IPS-20b (cell line): Measurements from ENCODE around the gene C6orf47.

Experiments
- H3K27ac ChIP-seq: one replicate; pipeline ENCODE4 v1.5.1; 2013; ENCODE audit warnings: low read length
- H3K27me3 ChIP-seq: 2 replicates; pipeline ENCODE4 v1.6.1; 2013; ENCODE audit warnings: mild to moderate bottlenecking, low read length, inconsistent platforms; ENCODE audit not compliant: insufficient read depth
- H3K36me3 ChIP-seq: 2 replicates; pipeline ENCODE4 v1.6.1; 2013; ENCODE audit warnings: low read depth, mild to moderate bottlenecking, inconsistent platforms, low read length, moderate library complexity; ENCODE audit not compliant: insufficient read depth
- H3K4me1 ChIP-seq: 2 replicates; pipeline ENCODE4 v1.6.1; 2013; ENCODE audit warnings: mild to moderate bottlenecking, control low read depth, inconsistent platforms, low read length, moderate library complexity; ENCODE audit not compliant: insufficient read depth
- H3K4me3 ChIP-seq: 2 replicates; pipeline ENCODE4 v1.5.1; 2013; ENCODE audit warnings: mild to moderate bottlenecking, low read length, inconsistent platforms
- H3K9ac ChIP-seq: 2 replicates; pipeline ENCODE4 v1.6.1; 2013; ENCODE audit warnings: low read depth, mild to moderate bottlenecking, inconsistent platforms, low read length, moderate library complexity
- H3K9me3 ChIP-seq: 2 replicates; pipeline ENCODE4 v1.6.1; 2013; ENCODE audit warnings: mild to moderate bottlenecking, low read depth, low read length, inconsistent platforms; ENCODE audit not compliant: insufficient read depth

Gene C6orf47

GRCh38 chr6:31654574-31655348, 5.8 kb downstream of the C6orf47 start:
- peaks cover 8% of the 10 kb centered on the region for H3K4me1 ChIP-seq
- H3K27ac ChIP-seq = no peak overlapping the region
- H3K9ac ChIP-seq = no peak overlapping the region
- H3K4me3 ChIP-seq = no peak overlapping the region
- no peaks in the 10 kb centered on the region for H3K27me3 ChIP-seq
- no peaks in the 10 kb centered on the region for H3K9me3 ChIP-seq
- peaks cover 27% of the 10 kb centered on the region for H3K36me3 ChIP-seq

DNA sequence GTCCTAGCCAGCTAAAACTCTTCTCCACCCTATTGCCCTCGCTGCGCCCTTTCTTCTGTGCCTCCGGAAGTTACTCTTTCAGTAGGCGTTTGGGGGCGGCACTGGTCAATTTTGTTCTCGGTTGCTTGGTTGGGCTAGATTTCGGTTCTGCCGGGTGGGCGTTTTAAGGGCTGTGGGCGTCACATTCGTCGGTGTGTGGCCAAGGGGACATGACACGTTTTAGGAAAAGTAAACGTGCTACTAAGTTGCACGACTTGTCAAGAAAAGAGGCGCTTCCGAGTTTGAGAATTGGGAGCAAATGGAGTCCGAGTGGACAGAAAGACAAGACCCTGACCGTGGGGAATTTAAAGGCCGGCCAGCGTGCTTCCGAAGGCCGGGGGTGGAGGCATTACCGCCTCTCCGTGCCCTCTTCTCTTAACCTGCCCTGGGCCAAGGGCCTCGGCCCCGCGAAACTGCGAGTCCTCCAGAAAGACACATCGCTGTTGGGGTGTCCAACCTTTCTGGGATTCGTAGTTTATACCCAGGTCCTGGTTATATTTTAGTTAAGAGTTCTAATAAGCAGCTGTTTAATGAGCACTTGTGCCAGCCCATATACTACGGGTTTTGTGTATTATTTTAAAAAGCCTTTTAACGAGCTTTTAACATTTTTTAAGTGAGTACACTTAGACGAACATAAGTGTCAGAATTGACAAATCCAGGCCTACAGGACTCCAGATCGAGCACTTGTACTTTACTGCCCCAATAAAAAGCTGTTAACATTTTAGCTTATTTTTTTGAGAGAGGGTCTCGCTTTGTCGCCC, 7.5 kb downstream of the C6orf47 start:
- Histone ChIP-seq H3K4me1 (peaks cover 5% of the 10 kb centered on the region; the same call in 1 of the 2 replicates), H3K36me3 (peaks cover 39% of the 10 kb centered on the region), H3K27ac (peak overlapping the region; percentile 81), H3K9ac (peak overlapping the region; percentile 83), H3K4me3 (peak overlapping the region; percentile 98), H3K9me3 (no peaks in the 10 kb centered on the region), H3K27me3 (no peaks in the 10 kb centered on the region)

DNA sequence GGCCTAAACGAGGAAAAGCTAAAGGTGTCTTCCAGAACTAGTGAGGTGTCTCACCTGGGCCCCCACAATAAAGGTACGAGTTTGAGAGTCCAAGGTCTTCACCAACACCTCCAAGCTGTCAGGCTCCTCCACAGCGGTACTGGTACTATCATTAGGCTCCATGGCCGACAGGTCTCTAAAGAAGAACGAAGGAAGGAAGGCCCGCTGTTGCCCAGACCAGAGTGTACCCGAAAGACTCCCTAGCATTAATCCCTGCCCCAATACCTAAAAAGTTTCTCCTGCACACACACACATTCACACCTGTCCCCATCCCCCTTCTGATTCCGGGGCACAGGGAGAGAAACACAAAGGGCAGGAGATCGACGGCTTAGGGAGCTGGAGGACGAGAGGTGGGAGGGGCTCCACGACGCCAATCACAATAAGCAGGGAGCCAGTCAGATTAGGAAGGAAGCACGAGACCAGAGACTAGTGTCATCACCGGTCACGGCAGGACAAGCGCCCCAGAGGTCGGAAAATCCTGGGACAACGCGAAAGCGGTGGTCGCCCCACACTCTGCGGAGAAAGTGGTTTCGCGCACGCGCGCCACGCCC, 8.9 kb downstream of the C6orf47 start:
- Histone ChIP-seq H3K9me3 (no peaks in the 10 kb centered on the region), H3K27me3 (no peaks in the 10 kb centered on the region), H3K4me3 (peak overlapping the region; percentile 98), H3K4me1 (peaks cover 5% of the 10 kb centered on the region; the same call in 1 of the 2 replicates), H3K36me3 (peaks cover 48% of the 10 kb centered on the region), H3K9ac (peak overlapping the region; percentile 83; the same call in 1 of the 2 replicates), H3K27ac (no peak overlapping the region)

DNA sequence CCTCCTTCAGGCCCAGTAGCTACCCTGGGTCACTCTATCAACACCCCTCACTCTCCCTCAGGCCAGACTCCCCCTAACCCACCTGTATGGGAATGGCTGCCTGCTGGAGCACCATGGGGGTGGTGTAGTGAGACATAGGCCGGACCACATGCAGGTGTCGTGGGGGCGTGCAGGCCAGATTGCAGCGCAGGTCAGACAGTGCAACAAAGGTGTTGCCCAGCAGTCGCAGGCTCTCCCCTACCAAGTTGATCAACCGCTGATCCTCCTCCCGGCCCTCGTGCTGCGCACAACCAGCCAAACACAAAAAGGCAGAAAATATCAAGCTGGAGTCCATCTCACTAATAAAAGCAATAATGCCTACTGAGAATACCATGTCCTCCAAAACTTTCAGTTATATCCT, 15.3 kb downstream of the C6orf47 start:
- Histone ChIP-seq H3K9ac (no peak overlapping the region), H3K36me3 (peaks cover 95% of the 10 kb centered on the region), H3K27me3 (no peaks in the 10 kb centered on the region)

DNA sequence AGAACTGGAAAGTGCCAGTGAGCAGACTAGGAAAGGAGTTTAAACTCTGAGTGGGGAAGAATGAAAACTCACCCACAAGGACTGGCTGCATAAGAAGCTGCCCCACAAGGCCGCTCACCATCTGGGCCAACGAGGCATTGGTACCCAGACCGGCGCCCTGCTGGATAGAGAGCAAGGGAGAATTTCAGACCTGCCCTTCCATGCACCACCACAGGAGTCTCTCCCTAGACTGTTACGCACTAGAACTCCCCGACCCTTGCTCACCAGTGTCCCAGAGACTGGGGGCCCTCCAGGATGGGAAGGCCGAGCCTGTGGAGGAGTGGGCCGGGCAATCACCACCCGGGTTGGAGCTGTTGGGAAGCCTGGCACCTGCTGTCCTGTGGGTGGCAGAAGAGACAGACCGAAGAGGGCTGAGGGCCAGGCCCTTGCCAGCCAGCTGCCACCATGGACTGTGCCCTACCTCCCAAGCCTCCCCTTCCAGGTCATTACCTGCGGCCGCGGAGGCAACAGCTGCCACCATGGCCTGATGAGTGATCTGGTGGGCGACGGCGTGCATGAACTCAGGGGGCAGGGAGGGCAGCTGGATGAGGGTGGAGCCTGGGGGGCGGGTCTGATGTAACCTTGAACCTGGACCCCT, 16.6 kb downstream of the C6orf47 start:
- H3K4me1 ChIP-seq = no peaks in the 10 kb centered on the region
- H3K27me3 ChIP-seq = no peaks in the 10 kb centered on the region
- peaks cover 95% of the 10 kb centered on the region for H3K36me3 ChIP-seq
- H3K27ac ChIP-seq = no peak overlapping the region
- no peak overlapping the region for H3K9ac ChIP-seq
- no peaks in the 10 kb centered on the region for H3K9me3 ChIP-seq
- H3K4me3 ChIP-seq = no peak overlapping the region

More for the DNA sequence above, 15.3 kb downstream of the C6orf47 start:
- H3K4me1 ChIP-seq = no peaks in the 10 kb centered on the region
- H3K9me3 ChIP-seq = no peaks in the 10 kb centered on the region
- H3K27ac ChIP-seq = no peak overlapping the region
- no peak overlapping the region for H3K4me3 ChIP-seq

GRCh38 chr6:31642798-31643570, 17.6 kb downstream of the C6orf47 start:
- Histone ChIP-seq H3K4me3 (no peak overlapping the region), H3K9ac (no peak overlapping the region), H3K9me3 (no peaks in the 10 kb centered on the region), H3K27ac (no peak overlapping the region), H3K4me1 (no peaks in the 10 kb centered on the region), H3K36me3 (peaks cover 94% of the 10 kb centered on the region), H3K27me3 (no peaks in the 10 kb centered on the region)

- H3K27ac ChIP-seq = no peak overlapping the region
- peaks cover 95% of the 10 kb centered on the region for H3K36me3 ChIP-seq
- H3K9me3 ChIP-seq = no peaks in the 10 kb centered on the region
- H3K4me1 ChIP-seq = no peaks in the 10 kb centered on the region
- H3K27me3 ChIP-seq = no peaks in the 10 kb centered on the region
- no peak overlapping the region for H3K4me3 ChIP-seq
- H3K9ac ChIP-seq = no peak overlapping the region
These were observed 19.2 kb downstream of the C6orf47 start for GRCh38 chr6:31641370-31641769.

DNA sequence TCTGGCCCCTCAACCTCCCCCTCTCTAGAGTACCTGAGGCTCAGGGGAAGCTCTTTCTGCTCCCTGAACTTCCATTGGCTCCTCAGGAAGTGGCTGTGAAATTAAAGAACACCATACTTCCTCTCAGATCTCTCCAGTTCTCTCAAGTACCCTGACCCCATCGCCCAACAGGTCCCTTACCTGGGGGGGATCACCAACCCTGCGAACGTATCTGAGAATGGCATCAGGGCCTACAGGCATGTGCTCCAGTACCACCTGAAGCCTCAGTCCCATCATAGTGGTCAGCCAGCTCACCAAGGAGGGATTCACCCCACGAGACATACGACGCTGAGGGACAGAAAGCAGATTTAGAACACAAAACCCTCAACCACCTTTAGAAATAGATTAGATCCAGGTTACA, 20.0 kb downstream of the C6orf47 start:
- Histone ChIP-seq H3K36me3 (peaks cover 95% of the 10 kb centered on the region), H3K9me3 (no peaks in the 10 kb centered on the region), H3K4me1 (no peaks in the 10 kb centered on the region), H3K27ac (no peak overlapping the region), H3K27me3 (no peaks in the 10 kb centered on the region), H3K9ac (no peak overlapping the region), H3K4me3 (no peak overlapping the region)

GRCh38 chr6:31639449-31639861, 21.1 kb downstream of the C6orf47 start:
- Histone ChIP-seq H3K27ac (no peak overlapping the region), H3K9me3 (no peaks in the 10 kb centered on the region), H3K4me1 (no peaks in the 10 kb centered on the region), H3K27me3 (no peaks in the 10 kb centered on the region), H3K9ac (no peak overlapping the region), H3K36me3 (peaks cover 95% of the 10 kb centered on the region), H3K4me3 (no peak overlapping the region)

DNA sequence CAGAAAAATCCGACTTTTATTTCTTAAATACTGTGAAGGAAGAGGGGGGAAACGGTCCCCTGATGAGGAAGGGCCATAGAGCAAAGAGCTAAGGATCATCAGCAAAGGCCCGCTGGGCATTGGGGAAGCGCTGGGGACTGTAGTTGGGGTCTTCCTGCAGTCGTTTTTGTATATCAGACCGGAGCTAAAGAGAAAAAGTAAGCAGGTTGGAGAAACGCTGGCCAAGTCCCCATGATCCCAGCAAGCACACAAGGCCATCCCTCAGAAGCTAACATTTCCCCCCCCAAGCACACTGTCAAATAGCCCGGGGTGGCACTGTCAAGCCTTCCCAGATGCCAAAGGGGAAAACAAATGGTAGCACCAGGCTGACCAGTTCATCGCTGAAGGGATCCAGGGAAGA, 21.5 kb downstream of the C6orf47 start:
- Histone ChIP-seq H3K9ac (no peak overlapping the region), H3K9me3 (no peaks in the 10 kb centered on the region), H3K36me3 (peaks cover 95% of the 10 kb centered on the region), H3K4me1 (no peaks in the 10 kb centered on the region), H3K27me3 (no peaks in the 10 kb centered on the region), H3K4me3 (no peak overlapping the region), H3K27ac (no peak overlapping the region)
